ENCODE data around the gene TBX1. TPM values are rescaled to one million over a fixed set of nuclear protein-coding genes. Genes with fewer than 3 reads are reported as not detected.
"Not testable (repeated sequence)": the region's sequence is repeated elsewhere in the genome, so short reads cannot be mapped to it uniquely, and the experiment has no call there.

The TBX1 gene
- total RNA-seq, 1 donor from 2014 or later, result 0.48 TPM

- DNase-seq (ENCODE audit: low spot score), result no peak
- intact Hi-C loops (cut with DNase I), result loop anchor here (5.0 kb wide), 1 partner anchor 221 kb away; the partner anchor contains the start of genes COMT and TXNRD2
These were observed 39.0 kb upstream of the TBX1 start for GRCh38 chr22:19721330-19722177.

- no peak for DNase-seq (ENCODE audit: low spot score)
- intact Hi-C loops (cut with DNase I), result loop anchor here (5.0 kb wide), 1 partner anchor 220 kb away; the partner anchor contains the start of genes COMT and TXNRD2
These were observed 38.2 kb upstream of the TBX1 start for GRCh38 chr22:19722178-19722981.

DNA sequence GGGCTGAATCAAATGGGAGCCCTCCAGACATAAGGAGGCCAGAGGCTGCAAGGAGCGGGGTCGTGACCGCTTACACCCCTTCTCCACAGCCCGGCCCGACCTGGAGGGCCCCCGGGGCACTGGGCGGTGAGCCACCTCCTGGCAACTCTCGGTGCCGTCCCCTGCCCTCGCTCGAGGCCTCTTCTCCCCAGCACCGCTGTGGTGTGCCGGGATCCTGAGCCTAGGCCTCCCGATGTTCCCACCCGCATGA lies 37.7 kb upstream of the TBX1 start:
- intact Hi-C loops (cut with DNase I), result loop anchor here (5.0 kb wide), 1 partner anchor 219 kb away; the partner anchor contains the start of genes COMT and TXNRD2

GRCh38 chr22:19723232-19723982 lies 37.2 kb upstream of the TBX1 start, which contains the start of gene GP1BB:
Gene GP1BB (plus strand): TSS chr22:19723539. CDS start chr22:19723570, 31 bp downstream.
- no peak for DNase-seq (ENCODE audit: low spot score)
- intact Hi-C loops (cut with DNase I), result loop anchor here (5.0 kb wide), 1 partner anchor 219 kb away; the partner anchor contains the start of genes COMT and TXNRD2

More for the DNA sequence above, 37.7 kb upstream of the TBX1 start:
- DNase-seq (ENCODE audit: low spot score), result no peak

GRCh38 chr22:19723983-19724827 lies 36.4 kb upstream of the TBX1 start:
- DNase-seq (ENCODE audit: low spot score), result no peak
- intact Hi-C loops (cut with DNase I), result loop anchor here (5.0 kb wide), 1 partner anchor 218 kb away; the partner anchor contains the start of genes COMT and TXNRD2

GRCh38 chr22:19724927-19725661 lies 35.5 kb upstream of the TBX1 start:
- DNase-seq (ENCODE audit: low spot score), result no peak
- intact Hi-C loops (cut with DNase I), result loop anchor here (5.0 kb wide), 1 partner anchor 217 kb away; the partner anchor contains the start of genes COMT and TXNRD2

DNA sequence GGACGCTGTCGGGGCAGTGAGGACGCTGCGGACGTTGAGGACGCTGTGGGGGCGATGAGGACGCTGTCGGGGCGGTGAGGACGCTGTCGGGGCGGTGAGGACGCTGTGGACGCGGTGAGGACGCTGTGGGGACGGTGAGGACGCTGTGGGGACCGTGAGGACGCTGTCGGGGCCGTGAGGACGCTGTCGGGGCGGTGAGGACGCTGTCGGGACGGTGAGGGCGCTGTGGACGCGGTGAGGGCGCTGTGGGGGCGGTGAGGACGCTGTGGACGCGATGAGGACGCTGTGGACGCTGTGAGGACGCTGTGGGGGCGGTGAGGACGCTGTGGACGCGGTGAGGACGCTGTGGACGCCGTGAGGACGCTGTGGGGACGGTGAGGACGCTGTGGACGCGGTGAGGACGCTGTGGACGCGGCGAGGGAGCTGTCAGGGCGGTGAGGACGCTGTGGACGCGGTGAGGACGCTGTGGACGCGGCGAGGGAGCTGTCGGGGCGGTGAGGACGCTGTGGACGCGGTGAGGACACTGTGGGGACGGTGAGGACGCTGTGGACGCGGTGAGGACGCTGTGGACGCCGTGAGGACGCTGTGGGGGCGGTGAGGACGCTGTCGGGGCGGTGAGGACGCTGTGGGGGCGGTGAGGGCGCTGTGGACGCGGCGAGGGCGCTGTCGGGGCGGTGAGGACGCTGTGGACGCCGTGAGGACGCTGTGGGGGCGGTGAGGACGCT lies 34.4 kb upstream of the TBX1 start:
- DNase-seq (ENCODE audit: low spot score); intact Hi-C loops (cut with DNase I): not testable (repeated sequence)

- DNase-seq (ENCODE audit: low spot score), result no peak
- intact Hi-C loops (cut with DNase I), result no loop called here
These were observed 33.0 kb upstream of the TBX1 start for GRCh38 chr22:19727310-19728150.

DNA sequence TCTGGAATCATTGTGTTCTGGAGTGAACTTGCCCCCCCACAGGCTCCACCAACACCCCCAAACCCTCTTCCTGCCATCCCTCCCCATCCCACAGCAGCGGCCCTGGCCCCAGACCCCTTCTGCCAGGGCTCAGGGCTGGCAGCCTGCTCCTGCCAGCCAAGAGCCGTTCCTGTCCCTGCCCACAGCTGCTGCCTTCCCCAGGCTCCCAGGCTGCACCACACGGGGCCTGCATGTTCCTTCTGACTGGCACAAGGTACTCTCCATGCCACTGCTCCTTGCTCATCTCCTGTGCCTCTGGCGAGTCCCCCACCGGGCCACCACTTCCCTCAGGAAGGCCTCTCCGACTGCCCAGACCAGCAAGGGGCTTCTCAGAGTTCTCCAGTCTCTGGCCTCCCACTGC lies 32.3 kb upstream of the TBX1 start:
- no peak for DNase-seq (ENCODE audit: low spot score)
- intact Hi-C loops (cut with DNase I), result no loop called here

DNA sequence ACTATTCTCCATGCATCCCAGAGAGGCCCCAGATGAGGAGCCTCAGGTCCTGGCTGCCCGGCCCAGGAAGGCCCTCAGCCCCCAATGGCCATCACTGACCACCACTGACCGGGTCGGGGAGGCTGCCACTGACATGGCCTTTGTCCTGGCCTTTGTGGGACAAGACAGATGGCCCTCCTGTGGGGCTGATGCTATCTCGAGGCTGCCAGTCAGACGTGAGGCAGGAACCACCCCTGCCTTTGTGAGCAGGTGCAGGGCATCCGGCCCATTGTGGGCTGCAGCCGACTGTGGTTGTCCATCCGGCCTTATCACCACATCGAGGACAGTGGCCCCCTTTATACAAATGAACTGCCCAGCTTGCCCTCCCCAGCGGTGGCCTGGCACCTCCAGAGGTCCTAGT lies 31.7 kb upstream of the TBX1 start:
- no peak for DNase-seq (ENCODE audit: low spot score)
- intact Hi-C loops (cut with DNase I), result no loop called here

DNA sequence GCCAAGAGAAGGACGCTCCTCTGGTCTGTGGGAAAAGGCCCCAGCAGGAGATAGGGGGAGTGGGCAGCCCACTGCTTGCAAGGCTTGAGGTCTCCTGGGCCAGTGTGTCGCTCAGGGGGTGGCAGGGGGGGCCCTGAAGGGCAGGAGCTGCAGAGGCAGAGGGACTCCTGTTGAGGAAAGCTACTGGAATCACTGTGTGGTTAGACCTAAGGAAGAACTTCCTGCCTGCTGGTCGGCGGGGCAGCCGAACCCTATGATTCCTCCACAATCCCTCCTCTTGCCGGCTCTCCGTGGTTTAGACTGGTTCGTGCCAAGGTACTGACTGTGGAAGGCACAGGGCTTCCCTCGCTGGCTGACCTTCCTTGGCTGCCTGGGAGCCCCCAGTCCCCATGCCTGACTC lies 31.1 kb upstream of the TBX1 start:
- intact Hi-C loops (cut with DNase I), result no loop called here
- DNase-seq (ENCODE audit: low spot score), result no peak

- DNase-seq (ENCODE audit: low spot score), result no peak
- intact Hi-C loops (cut with DNase I), result loop anchor here (1.0 to 5.0 kb wide), 2 partner anchors 122 to 180 kb away; partner anchors contain the start of genes GNB1L and RTL10
These were observed 30.4 kb upstream of the TBX1 start for GRCh38 chr22:19730198-19730597.

DNA sequence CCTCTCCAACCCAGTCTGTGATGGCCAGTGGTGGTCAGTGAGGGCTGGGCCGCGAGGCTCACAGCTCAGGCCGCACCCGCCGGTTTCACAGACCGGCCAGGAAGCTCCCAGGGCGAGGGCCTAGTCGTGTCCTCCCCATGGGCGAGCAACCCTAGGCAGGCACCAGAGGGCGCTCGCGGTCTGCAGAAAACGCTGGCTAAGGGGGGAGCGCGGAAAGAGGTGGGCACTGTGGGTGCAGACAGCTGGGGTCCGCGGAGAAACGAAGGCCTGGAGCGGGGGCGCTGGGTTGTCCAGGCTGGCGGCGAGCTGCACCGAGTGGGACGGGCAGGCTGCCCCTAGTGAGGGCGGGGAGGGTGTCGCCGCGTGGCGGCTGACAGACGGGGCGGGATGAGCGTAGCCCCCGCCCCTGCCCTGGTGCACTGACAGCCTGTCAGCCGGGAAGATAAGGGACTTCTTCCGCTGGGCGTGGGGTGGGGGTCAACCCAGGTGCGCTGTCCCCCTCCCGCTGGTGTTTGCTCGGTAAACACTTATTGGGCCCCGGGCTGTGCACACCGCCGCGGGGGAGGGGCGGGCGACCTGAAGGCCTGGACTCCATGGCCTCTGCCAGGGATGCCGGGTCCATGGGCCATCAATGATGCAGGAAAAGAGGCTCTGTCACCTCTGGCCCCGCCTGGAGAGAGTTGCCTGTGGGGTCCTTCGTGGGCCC lies 29.8 kb upstream of the TBX1 start:
- intact Hi-C loops (cut with DNase I), result loop anchor here (1.0 to 5.0 kb wide), 2 partner anchors 121 to 179 kb away; partner anchors contain the start of genes GNB1L and RTL10
- DNase-seq (ENCODE audit: low spot score), result peak; percentile 90

DNA sequence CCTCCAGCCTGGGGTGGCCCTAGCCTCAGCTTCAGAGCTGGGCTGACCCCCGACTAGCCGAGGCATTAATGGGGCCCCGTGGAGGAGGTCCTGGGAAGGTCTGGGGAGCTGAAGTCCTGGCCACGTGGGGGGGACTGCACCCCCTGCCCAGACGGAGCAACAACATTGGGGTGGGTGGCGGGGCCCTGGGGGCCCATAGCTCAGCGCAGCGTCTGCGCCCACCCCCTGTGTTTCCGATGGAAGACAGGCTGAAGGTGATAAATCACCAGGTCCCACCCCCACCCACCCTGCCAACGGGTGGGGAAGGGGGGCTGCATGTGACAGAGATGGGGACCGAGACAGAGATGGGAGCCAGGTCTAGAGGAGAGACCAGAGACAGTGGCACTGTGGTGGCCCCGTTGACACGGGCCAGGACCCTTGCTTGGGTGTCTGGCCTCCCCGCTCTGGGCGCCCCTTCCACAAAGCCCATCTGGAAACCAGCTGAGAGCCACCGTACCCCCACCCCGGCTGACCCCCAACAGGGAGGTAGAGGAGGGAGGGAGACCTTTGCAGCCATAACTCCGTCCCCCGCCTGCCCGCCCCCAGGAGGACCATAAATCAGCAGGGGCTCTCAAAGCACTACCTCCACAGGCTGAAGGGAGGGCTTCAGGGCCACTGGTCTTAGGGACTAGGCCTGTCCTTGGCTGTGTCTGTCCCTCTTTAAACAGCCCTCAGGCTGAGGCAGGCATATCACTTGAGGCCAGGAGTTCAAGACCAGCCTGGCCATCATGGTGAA lies 29.0 kb upstream of the TBX1 start:
- intact Hi-C loops (cut with DNase I), result loop anchor here (5.0 kb wide), 1 partner anchor 121 kb away; the partner anchor contains the start of genes GNB1L and RTL10
- DNase-seq (ENCODE audit: low spot score), result no peak
